Ovary (tissue), 9 donors: ENCODE measurements around the gene IGFBP6. TPM values are rescaled to one million over a fixed set of nuclear protein-coding genes. Genes with fewer than 3 reads are reported as not detected.

ENCODE experiments used
- DNase-seq, 5 donors: peaks; one replicate each; pipeline ENCODE4 v3.0.0-alpha.2; 2019 to 2020
- H3K27ac ChIP-seq, 2 donors: fragments of 200-600 bp; one replicate each; pipeline versions ENCODE4 v1.5.1 to v1.8.0; 2019 to 2022
- H3K27me3 ChIP-seq: fragments of 200-600 bp; one replicate; pipeline ENCODE4 v1.8.0; 2022
- H3K36me3 ChIP-seq: fragments of 200-600 bp; sonication (generic); one replicate; pipeline ENCODE4 v1.5.1; 2019
- H3K4me1 ChIP-seq: one replicate; pipeline ENCODE4 v1.8.1; 2013; ENCODE audit warnings: mild to moderate bottlenecking, moderate library complexity; ENCODE audit not compliant: insufficient read depth
- H3K4me3 ChIP-seq: fragments of 200-600 bp; sonication (generic); one replicate; pipeline ENCODE4 v1.5.1; 2017
- H3K9me3 ChIP-seq, 2 donors: fragments of 200-600 bp in 1 of 2; sonication (generic) in 1 of 2; one replicate each; pipeline versions ENCODE4 v1.5.1 to v1.8.1; 2013 to 2019; ENCODE audit warnings: mild to moderate bottlenecking in 1 of 2, moderate library complexity in 1 of 2
- CTCF ChIP-seq, 3 donors: fragments of 450-650 bp in 2 of 3; fragments of 200-600 bp in 1 of 3; IDR thresholded peaks; one replicate each; pipeline versions ENCODE4 v1.5.1 to v1.8.0; 2016 to 2022; ENCODE audit warnings: antibody characterized with exemption in 3 of 3, mild to moderate bottlenecking in 1 of 3
- EP300 ChIP-seq: sonication (generic); formaldehyde crosslinking; IDR thresholded peaks from one replicate; pipeline ENCODE4 v1.6.1; 2017; ENCODE audit warnings: antibody characterized with exemption
- POLR2A ChIP-seq: fragments of 450-650 bp; IDR thresholded peaks from one replicate; pipeline ENCODE4 v1.6.1; 2017; ENCODE audit warnings: antibody characterized with exemption, mild to moderate bottlenecking, moderate library complexity
- WGBS, 3 donors: extraction: QIAGEN DNeasy Blood & Tissue Kit in 1 of 3; methylation state at CpG; one replicate each; pipeline versions ENCODE4 v1.1.5 to v1.1.7; 2013 to 2017; 5-methylcytosine and 5-hydroxymethylcytosine counted together
- intact Hi-C, 4 donors: fragments of 100-400 bp; cut with DNase I; formaldehyde crosslinking; loops; one replicate each; pipeline versions ENCODE4 v1.11.0 to v1.15.1; 2022 to 2023
- polyA plus RNA-seq, 2 donors: library from polyadenylated mRNA; stranded (reverse); fragments of 200-250 nt in 1 of 2; fragments of 350-450 nt in 1 of 2; fragmentation: Illumina TruSeq in 1 of 2; extraction: RNeasy Lipid Tissue Mini Kit (QIAGEN cat#74804) in 1 of 2; gene quantifications; one replicate each; pipeline ENCODE4 v1.2.3, GENCODE V29; 2013 to 2014
- total RNA-seq, 7 donors: library from RNA; depleted of rRNA in 2 of 7; stranded (reverse); fragments of >200 nt in 2 of 7; fragmentation: NEBNext Ultra II Directional in 3 of 7; extraction: Animal tissue kit (Norgen Biotek cat#: 25700) in 3 of 7; gene quantifications; one replicate each; pipeline versions ENCODE4 v1.1.0 to v1.2.4, GENCODE V29; 2016 to 2023
- donor health status: DM: no; HTN: no; CAD: no; lungs with moderate emphysema.
- donor health status: DM: no; HTN: no; CAD: no.
- donor health status: Bipolar disorder and iron deficiency.
- donor health status: DM: yes; HTN: yes; CAD: no.
- donor health status: DM: no; HTN: no; CAD: no.
- donor health status: DM: yes; HTN: yes; CAD: no.

The IGFBP6 gene
- total and polyA plus RNA-seq, 9 donors, result 78.9 to 685 (median 171) TPM

GRCh38 chr12:53067074-53067992, 30.1 kb upstream of the IGFBP6 start:
- intact Hi-C loops, result loop anchor here in 3 of 4 donors (2.0 to 5.0 kb wide), 2 partner anchors 31 to 130 kb away; no protein-coding TSS in a partner anchor
- Histone ChIP-seq H3K36me3 (no peaks in the 10 kb centered on the region), H3K27ac (peak overlapping the region; percentile 11 to 41), H3K27me3 (no peaks in the 10 kb centered on the region), H3K4me1 (peaks cover 45% of the 10 kb centered on the region), H3K4me3 (no peak overlapping the region), H3K9me3 (no peaks in the 10 kb centered on the region)
- DNase-seq, result peak in 4 of 5 donors; percentile 5 to 33 (median 20)
- 72 to 78% (median 72%) methylated on average over 7 of the region's 7 CpGs for WGBS, 3 donors
- TF ChIP-seq POLR2A (peak; percentile 11), EP300 (no peak)

DNA sequence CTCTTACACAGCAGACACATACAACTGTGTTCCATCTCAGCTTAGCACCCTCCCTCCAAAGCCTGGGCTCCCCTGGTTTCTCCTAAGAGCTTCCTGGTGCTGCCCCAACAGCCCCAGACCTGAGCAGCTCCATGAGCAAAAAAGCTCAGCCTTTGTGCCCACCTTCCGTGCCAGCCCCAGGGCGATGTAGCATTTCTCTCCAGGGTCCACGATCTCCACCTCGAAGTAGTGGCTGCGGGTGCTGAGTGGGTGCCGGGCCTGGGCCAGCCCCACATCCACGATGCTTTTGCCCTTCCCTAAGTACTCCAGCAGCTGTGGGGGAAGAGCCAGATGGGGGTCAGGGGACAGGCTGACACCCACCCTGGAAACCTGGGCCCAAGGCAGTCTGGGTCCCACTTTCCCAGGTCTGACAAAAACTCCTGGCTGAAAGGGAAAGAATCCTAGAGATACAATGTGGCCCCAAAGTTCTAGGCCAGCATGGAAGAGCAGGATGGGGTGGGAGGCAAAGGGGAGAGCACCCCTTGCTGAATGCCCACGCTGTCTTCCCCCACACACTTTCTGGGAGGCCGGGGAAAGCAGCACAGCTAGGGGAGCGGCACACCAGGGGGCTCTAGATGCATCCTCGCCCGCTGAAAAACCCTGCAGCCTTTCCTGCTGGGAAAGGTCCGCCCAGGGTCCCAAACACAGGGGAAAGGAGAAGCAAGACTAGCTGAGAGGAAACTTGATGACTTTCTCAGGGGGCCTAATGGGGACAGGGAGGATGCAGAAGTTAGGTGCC, 29.3 kb upstream of the IGFBP6 start:
- no peak for TF ChIP-seq CTCF (IDR thresholded peaks at IDR 0.05)
- TF ChIP-seq POLR2A, result no peak
- Histone ChIP-seq H3K27me3 (no peaks in the 10 kb centered on the region), H3K4me1 (peaks cover 46% of the 10 kb centered on the region), H3K4me3 (no peak overlapping the region), H3K36me3 (no peaks in the 10 kb centered on the region), H3K27ac (peak overlapping the region; percentile 62 to 71), H3K9me3 (no peaks in the 10 kb centered on the region)
- DNase-seq, result peak; percentile 9 to 44 (median 28)
- intact Hi-C loops, result loop anchor here (1.0 to 5.0 kb wide), 4 partner anchors 31 to 129 kb away; no protein-coding TSS in a partner anchor
- WGBS, 3 donors, result 79 to 83% (median 79%) methylated on average over 13 of the region's 13 CpGs

DNA sequence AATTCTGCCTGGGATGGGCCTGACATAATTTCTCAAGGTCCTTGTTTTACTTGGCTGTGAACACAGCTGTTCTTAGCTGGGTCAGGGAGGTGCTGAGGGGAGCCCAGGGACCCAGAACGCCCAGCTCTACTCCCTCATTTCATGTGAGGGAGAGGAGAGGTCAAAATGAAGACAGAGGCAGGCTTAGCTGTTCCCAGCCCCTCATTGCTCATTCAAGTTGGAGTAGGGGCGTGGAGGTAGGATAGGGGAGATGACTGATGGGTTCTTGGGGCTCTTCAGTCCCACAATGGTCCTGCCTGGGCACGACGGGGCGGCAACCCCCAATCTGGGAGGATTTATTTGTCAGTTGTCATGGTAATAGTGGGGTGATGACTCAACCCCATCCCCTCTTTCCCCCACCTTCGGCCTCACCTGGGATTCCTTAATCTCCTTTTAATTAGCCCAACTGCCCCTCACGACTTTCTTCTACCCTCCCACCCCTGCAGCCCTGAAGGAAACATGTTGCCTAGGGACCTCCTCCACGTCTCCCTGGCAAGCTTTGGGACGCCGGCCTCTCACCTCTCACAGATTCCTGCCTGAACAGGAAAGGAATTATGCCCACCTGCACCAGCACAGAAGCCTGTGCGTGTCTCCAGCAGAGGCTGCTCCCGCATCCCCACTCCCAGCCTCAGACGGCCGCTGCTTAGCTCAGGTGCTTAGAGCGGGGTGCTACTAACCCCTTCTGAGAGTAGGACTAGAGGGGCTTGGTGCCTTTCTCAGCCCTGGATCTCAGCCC, 28.5 kb upstream of the IGFBP6 start:
- 59 to 66% (median 64%) methylated on average over 15 of the region's 15 CpGs for WGBS, 3 donors
- Histone ChIP-seq H3K27ac (peak overlapping the region; percentile 62 to 71), H3K9me3 (no peaks in the 10 kb centered on the region), H3K27me3 (no peaks in the 10 kb centered on the region), H3K36me3 (no peaks in the 10 kb centered on the region), H3K4me3 (no peak overlapping the region), H3K4me1 (peaks cover 44% of the 10 kb centered on the region)
- DNase-seq, result peak; percentile 32 to 62 (median 40)
- intact Hi-C loops, result loop anchor here in 3 of 4 donors (1.0 to 5.0 kb wide), 3 partner anchors 30 to 128 kb away; no protein-coding TSS in a partner anchor
- no peak for TF ChIP-seq CTCF (IDR thresholded peaks at IDR 0.05)
- no peak for TF ChIP-seq EP300
- TF ChIP-seq POLR2A, result no peak

DNA sequence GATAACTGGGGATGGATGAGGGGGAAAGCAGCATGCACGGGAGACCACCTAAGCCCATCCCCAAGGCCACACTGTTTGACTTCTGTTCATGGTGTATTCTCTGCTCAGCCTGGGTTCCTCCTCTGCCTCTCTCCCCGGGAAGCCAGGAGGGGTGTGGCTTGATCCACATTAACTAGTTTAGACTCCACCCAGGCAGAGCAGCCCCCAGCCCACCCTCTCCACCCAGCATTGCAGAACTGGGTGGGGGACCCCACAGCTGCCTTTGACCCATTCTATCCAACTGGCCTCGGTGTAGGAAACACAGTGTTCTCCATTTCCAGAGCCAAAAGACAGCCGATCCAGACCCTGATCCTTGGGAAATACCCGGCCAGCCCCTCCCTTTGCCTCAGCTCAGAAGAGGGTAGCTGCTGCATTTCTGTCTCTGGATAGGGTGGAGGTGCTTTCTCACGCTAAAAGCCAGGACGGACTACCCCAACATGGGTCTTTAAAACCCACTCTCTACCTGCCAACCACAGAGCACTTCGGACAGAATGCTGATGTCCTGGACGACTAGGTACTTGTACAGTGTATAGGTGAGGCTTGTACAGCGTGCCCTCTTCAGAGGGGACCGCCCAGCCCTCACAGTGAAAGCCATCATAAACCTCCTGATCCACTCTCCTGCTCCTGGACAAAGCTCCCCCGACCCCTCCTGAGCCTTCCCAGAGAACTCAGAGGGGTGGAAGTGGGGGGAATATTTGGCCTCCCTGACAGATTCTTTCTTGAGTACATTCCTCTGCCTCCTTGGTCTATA, 27.7 kb upstream of the IGFBP6 start:
- WGBS, 3 donors, result 34 to 49% (median 43%) methylated on average over 12 of the region's 12 CpGs
- Histone ChIP-seq H3K9me3 (no peaks in the 10 kb centered on the region), H3K4me1 (peaks cover 43% of the 10 kb centered on the region), H3K27me3 (no peaks in the 10 kb centered on the region), H3K27ac (peak overlapping the region; percentile 62 to 71), H3K36me3 (no peaks in the 10 kb centered on the region), H3K4me3 (no peak overlapping the region)
- TF ChIP-seq EP300, result no peak
- no peak for TF ChIP-seq POLR2A
- TF ChIP-seq CTCF (IDR thresholded peaks at IDR 0.05), result no peak
- DNase-seq, result peak; percentile 30 to 79 (median 73)
- intact Hi-C loops, result loop anchor here in 3 of 4 donors (2.0 to 5.0 kb wide), 2 partner anchors 117 to 127 kb away; no protein-coding TSS in a partner anchor
